HL-60 (cell line): Measurements from ENCODE around the gene MEX3A.

Experiments
- GABPA ChIP-seq: IDR thresholded peaks from 2 replicates; pipeline ENCODE4 v1.6.1; 2012; ENCODE audit warnings: low read depth
- POLR2AphosphoS5 ChIP-seq: IDR thresholded peaks from 2 replicates; pipeline ENCODE4 v1.6.1; 2012; ENCODE audit warnings: low read depth
- TF ChIP-seq, protein P1 (sequence below): IDR thresholded peaks from one replicate; pipeline ENCODE4 v1.5.1; 2011; ENCODE audit warnings: low read length, control low read depth, inconsistent platforms; ENCODE audit not compliant: insufficient read depth

DNA sequence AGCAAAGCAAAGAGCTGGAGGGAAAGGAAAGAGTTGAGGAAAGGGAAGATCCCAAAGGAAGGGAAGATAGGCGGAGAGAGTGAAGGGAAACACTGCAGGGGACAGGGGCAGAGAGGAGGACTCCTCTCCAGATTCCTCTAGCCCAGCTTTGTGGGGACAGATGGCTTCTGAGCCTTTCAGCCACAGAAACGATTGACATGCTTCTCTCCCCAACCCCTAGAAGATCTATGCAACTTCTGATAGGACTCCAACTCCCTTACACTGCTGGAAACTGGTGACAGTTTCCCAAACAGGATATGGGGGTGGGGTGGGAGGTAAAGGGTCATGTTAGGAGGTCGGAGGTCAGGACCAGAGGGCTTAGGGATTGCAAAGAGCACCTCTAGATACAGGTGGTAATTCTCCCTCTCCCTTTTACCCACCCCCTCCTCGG lies 6.5 kb downstream of the MEX3A start:
- no peak for TF ChIP-seq GABPA
- TF ChIP-seq, protein P1, sequence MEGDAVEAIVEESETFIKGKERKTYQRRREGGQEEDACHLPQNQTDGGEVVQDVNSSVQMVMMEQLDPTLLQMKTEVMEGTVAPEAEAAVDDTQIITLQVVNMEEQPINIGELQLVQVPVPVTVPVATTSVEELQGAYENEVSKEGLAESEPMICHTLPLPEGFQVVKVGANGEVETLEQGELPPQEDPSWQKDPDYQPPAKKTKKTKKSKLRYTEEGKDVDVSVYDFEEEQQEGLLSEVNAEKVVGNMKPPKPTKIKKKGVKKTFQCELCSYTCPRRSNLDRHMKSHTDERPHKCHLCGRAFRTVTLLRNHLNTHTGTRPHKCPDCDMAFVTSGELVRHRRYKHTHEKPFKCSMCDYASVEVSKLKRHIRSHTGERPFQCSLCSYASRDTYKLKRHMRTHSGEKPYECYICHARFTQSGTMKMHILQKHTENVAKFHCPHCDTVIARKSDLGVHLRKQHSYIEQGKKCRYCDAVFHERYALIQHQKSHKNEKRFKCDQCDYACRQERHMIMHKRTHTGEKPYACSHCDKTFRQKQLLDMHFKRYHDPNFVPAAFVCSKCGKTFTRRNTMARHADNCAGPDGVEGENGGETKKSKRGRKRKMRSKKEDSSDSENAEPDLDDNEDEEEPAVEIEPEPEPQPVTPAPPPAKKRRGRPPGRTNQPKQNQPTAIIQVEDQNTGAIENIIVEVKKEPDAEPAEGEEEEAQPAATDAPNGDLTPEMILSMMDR = no peak
- no peak for TF ChIP-seq POLR2AphosphoS5
